ENCODE measurements around the gene BMP6. TPM values are rescaled to one million over a fixed set of nuclear protein-coding genes. Genes with fewer than 3 reads are reported as not detected.

BMP6 gene
- total RNA-seq, 2 experiments from 2014 or later: not detected

GRCh38 chr6:7899889-7900213, 174.0 kb downstream of the BMP6 start:
- H3K4me3 Mint-ChIP-seq: no peak overlapping the region
- POLR2A ChIA-PET: no interaction called here
- no peak overlapping the region for H3K4me3 ChIP-seq (ENCODE audit: low read length)
- peaks cover 87% of the 10 kb centered on the region for H3K36me3 Mint-ChIP-seq (ENCODE audit: low read depth)
- H3K27me3 ChIP-seq (ENCODE audit: control insufficient read depth in 1 of 2, insufficient read depth in 2 of 2, low read length in 2 of 2): no peaks in the 10 kb centered on the region
- CTCF ChIA-PET: no interaction called here
- ATAC-seq (ENCODE audit: poor library complexity) (no peak), DNase-seq (no peak)
- no peaks in the 10 kb centered on the region for H3K4me1 ChIP-seq (ENCODE audit: insufficient read depth, low read length)
- intact Hi-C loops (cut with DNase I, micrococcal nuclease): loop anchor here in 1 of 2 experiments (2.0 kb wide), 1 partner anchor 319 kb away; no protein-coding TSS in a partner anchor
- TF ChIP-seq, protein P1, sequence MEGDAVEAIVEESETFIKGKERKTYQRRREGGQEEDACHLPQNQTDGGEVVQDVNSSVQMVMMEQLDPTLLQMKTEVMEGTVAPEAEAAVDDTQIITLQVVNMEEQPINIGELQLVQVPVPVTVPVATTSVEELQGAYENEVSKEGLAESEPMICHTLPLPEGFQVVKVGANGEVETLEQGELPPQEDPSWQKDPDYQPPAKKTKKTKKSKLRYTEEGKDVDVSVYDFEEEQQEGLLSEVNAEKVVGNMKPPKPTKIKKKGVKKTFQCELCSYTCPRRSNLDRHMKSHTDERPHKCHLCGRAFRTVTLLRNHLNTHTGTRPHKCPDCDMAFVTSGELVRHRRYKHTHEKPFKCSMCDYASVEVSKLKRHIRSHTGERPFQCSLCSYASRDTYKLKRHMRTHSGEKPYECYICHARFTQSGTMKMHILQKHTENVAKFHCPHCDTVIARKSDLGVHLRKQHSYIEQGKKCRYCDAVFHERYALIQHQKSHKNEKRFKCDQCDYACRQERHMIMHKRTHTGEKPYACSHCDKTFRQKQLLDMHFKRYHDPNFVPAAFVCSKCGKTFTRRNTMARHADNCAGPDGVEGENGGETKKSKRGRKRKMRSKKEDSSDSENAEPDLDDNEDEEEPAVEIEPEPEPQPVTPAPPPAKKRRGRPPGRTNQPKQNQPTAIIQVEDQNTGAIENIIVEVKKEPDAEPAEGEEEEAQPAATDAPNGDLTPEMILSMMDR (IDR thresholded peaks at IDR 0.05): no peak
- no peak overlapping the region for H3K27ac ChIP-seq (ENCODE audit: low read depth in 1 of 2, low read length in 2 of 2)
- H3K9me3 Mint-ChIP-seq: no peaks in the 10 kb centered on the region
- no peak overlapping the region for H3K27ac Mint-ChIP-seq
- peaks cover 68% of the 10 kb centered on the region for H3K36me3 ChIP-seq (ENCODE audit: insufficient read depth, low read length)
- H3K27me3 Mint-ChIP-seq: no peaks in the 10 kb centered on the region
- no peaks in the 10 kb centered on the region for H3K9me3 ChIP-seq (ENCODE audit: control insufficient read depth in 1 of 2, insufficient read depth in 1 of 2, low read length in 2 of 2)
- no peaks in the 10 kb centered on the region for H3K4me1 Mint-ChIP-seq (ENCODE audit: low read depth)

DNA sequence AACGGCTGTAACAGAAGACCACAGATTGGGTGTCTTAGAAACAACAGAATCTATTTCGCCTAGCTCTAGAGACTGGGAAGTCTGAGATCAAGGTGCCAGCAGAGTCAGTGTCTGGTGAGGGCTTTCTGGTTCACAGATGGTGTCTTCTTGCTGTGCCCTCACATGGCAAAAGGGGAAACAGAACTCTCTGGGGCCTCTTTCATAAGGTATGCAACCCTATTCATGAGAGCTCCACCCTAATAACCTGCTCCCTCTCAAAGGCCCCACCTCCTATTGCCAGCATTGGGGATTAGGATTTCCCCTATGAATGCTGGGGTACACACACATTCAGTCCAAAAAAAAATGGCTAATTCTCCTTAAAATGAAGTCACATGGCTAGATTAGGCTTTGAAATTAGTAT, 174.7 kb downstream of the BMP6 start:
- Mint-ChIP-seq H3K27me3 (no peaks in the 10 kb centered on the region), H3K36me3 (ENCODE audit: low read depth) (peaks cover 86% of the 10 kb centered on the region), H3K4me3 (no peak overlapping the region), H3K4me1 (ENCODE audit: low read depth) (no peaks in the 10 kb centered on the region), H3K9me3 (no peaks in the 10 kb centered on the region), H3K27ac (no peak overlapping the region)
- Histone ChIP-seq H3K27me3 (ENCODE audit: control insufficient read depth in 1 of 2, insufficient read depth in 2 of 2, low read length in 2 of 2) (no peaks in the 10 kb centered on the region), H3K27ac (ENCODE audit: low read depth in 1 of 2, low read length in 2 of 2) (no peak overlapping the region), H3K36me3 (ENCODE audit: insufficient read depth, low read length) (peaks cover 61% of the 10 kb centered on the region), H3K4me1 (ENCODE audit: insufficient read depth, low read length) (no peaks in the 10 kb centered on the region), H3K9me3 (ENCODE audit: control insufficient read depth in 1 of 2, insufficient read depth in 1 of 2, low read length in 2 of 2) (no peaks in the 10 kb centered on the region), H3K4me3 (ENCODE audit: low read length) (no peak overlapping the region)
- TF ChIP-seq, protein P1 (IDR thresholded peaks at IDR 0.05): no peak
- CTCF ChIA-PET: no interaction called here
- intact Hi-C loops (cut with DNase I, micrococcal nuclease): no loop called here
- no peak for DNase-seq
- POLR2A ChIA-PET: no interaction called here
- no peak for ATAC-seq (ENCODE audit: poor library complexity)

DNA sequence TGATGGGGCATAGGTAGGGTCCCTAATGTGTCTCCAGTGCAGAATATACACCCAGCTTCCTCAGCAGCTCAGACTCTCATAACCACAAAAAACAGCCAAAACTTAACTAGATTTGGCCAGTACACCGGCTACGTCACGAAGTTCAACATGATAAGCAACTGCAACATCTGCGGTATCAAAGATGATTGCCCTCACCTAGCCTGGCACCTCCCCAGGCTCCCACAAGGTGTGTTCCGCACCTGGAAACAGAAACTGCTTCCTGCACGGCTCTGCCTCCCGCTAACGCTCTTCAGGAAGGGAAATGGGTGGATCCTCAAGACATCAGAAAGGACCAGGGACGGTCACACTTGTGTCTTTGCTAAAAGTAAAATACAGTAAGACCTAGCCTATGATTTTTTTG, 175.2 kb downstream of the BMP6 start:
- ChIA-PET POLR2A (no interaction called here), CTCF (no interaction called here)
- Histone ChIP-seq H3K4me3 (ENCODE audit: low read length) (no peak overlapping the region), H3K27ac (ENCODE audit: low read depth in 1 of 2, low read length in 2 of 2) (no peak overlapping the region), H3K36me3 (ENCODE audit: insufficient read depth, low read length) (peaks cover 57% of the 10 kb centered on the region), H3K9me3 (ENCODE audit: control insufficient read depth in 1 of 2, insufficient read depth in 1 of 2, low read length in 2 of 2) (no peaks in the 10 kb centered on the region), H3K4me1 (ENCODE audit: insufficient read depth, low read length) (no peaks in the 10 kb centered on the region), H3K27me3 (ENCODE audit: control insufficient read depth in 1 of 2, insufficient read depth in 2 of 2, low read length in 2 of 2) (no peaks in the 10 kb centered on the region)
- DNase-seq (no peak), ATAC-seq (ENCODE audit: poor library complexity) (no peak)
- no peak overlapping the region for H3K4me3 Mint-ChIP-seq
- H3K36me3 Mint-ChIP-seq (ENCODE audit: low read depth): peaks cover 82% of the 10 kb centered on the region
- no peaks in the 10 kb centered on the region for H3K9me3 Mint-ChIP-seq
- H3K27ac Mint-ChIP-seq: no peak overlapping the region
- intact Hi-C loops (cut with DNase I, micrococcal nuclease): no loop called here
- no peaks in the 10 kb centered on the region for H3K27me3 Mint-ChIP-seq
- H3K4me1 Mint-ChIP-seq (ENCODE audit: low read depth): no peaks in the 10 kb centered on the region
- TF ChIP-seq, protein P1 (IDR thresholded peaks at IDR 0.05): no peak

Data from CD4-positive, alpha-beta T cell (primary cell).